HEK293T (cell line): Measurements from ENCODE around the gene INPP5D.

ENCODE experiments used
- BHLHE40 ChIP-seq: fragments of 450-650 bp; IDR thresholded peaks from 2 replicates; pipeline ENCODE4 v1.6.1; 2016; ENCODE audit warnings: mild to moderate bottlenecking, moderate library complexity, borderline replicate concordance
- ELF4 ChIP-seq: fragments of 450-650 bp; IDR thresholded peaks from 2 replicates; pipeline ENCODE4 v1.6.1; 2017; ENCODE audit warnings: antibody characterized with exemption
- NFRKB ChIP-seq: fragments of 450-650 bp; IDR thresholded peaks from 2 replicates; pipeline ENCODE4 v1.6.1; 2016; ENCODE audit warnings: mild to moderate bottlenecking, moderate library complexity
- SP1 ChIP-seq: fragments of 450-650 bp; IDR thresholded peaks from 2 replicates; pipeline ENCODE4 v1.6.1; 2017
- SUZ12 ChIP-seq: fragments of 450-650 bp; IDR thresholded peaks from 2 replicates; pipeline ENCODE4 v1.6.1; 2016; ENCODE audit warnings: mild to moderate bottlenecking

GRCh38 chr2:233112776-233113452 lies 52.8 kb downstream of the INPP5D start:
- no peak for TF ChIP-seq BHLHE40
- TF ChIP-seq SP1: no peak
- no peak for TF ChIP-seq ELF4
- no peak for TF ChIP-seq NFRKB
- no peak for TF ChIP-seq SUZ12
